ENCODE measurements around the gene KRTAP4-11.

DNA sequence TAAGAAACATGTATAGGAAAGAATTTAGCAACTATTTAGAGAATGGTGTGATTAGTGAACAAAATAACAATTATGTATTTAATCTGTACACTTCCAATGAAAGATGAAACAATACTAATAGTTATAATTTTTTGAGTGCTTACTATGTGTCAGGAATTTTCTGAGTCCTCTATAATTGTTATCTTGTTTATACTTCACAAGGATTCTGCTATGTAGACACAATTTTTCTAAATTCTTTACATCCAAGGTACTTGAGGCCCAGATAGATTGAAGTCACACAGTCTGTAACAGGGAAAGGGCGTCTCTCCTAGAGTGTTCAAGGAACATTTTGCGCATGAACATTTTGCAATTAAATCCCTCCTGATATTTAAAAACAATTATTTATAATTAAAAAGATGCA is 6.9 kb upstream of the KRTAP4-11 start:
- TF ChIP-seq ZNF214 (tag by site-specific recombination; IDR thresholded peaks at IDR 0.05; ENCODE audit: borderline replicate concordance) (no peak), ZNF837 (tag by site-specific recombination; IDR thresholded peaks at IDR 0.05) (no peak), ZXDB (tag by site-specific recombination; IDR thresholded peaks at IDR 0.05) (no peak), GFI1B (tag by site-specific recombination; IDR thresholded peaks at IDR 0.05) (no peak), ZNF561 (tag by site-specific recombination; IDR thresholded peaks at IDR 0.05; ENCODE audit: borderline replicate concordance) (no peak), ZNF350 (tag by site-specific recombination; IDR thresholded peaks at IDR 0.05) (no peak)
- TF ChIP-seq, protein P1, sequence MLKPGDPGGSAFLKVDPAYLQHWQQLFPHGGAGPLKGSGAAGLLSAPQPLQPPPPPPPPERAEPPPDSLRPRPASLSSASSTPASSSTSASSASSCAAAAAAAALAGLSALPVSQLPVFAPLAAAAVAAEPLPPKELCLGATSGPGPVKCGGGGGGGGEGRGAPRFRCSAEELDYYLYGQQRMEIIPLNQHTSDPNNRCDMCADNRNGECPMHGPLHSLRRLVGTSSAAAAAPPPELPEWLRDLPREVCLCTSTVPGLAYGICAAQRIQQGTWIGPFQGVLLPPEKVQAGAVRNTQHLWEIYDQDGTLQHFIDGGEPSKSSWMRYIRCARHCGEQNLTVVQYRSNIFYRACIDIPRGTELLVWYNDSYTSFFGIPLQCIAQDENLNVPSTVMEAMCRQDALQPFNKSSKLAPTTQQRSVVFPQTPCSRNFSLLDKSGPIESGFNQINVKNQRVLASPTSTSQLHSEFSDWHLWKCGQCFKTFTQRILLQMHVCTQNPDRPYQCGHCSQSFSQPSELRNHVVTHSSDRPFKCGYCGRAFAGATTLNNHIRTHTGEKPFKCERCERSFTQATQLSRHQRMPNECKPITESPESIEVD (tag by site-specific recombination; IDR thresholded peaks at IDR 0.05) = no peak
- TF ChIP-seq, protein P2, sequence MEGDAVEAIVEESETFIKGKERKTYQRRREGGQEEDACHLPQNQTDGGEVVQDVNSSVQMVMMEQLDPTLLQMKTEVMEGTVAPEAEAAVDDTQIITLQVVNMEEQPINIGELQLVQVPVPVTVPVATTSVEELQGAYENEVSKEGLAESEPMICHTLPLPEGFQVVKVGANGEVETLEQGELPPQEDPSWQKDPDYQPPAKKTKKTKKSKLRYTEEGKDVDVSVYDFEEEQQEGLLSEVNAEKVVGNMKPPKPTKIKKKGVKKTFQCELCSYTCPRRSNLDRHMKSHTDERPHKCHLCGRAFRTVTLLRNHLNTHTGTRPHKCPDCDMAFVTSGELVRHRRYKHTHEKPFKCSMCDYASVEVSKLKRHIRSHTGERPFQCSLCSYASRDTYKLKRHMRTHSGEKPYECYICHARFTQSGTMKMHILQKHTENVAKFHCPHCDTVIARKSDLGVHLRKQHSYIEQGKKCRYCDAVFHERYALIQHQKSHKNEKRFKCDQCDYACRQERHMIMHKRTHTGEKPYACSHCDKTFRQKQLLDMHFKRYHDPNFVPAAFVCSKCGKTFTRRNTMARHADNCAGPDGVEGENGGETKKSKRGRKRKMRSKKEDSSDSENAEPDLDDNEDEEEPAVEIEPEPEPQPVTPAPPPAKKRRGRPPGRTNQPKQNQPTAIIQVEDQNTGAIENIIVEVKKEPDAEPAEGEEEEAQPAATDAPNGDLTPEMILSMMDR (tag by site-specific recombination; IDR thresholded peaks at IDR 0.05) = no peak
- TF ChIP-seq, protein P3, sequence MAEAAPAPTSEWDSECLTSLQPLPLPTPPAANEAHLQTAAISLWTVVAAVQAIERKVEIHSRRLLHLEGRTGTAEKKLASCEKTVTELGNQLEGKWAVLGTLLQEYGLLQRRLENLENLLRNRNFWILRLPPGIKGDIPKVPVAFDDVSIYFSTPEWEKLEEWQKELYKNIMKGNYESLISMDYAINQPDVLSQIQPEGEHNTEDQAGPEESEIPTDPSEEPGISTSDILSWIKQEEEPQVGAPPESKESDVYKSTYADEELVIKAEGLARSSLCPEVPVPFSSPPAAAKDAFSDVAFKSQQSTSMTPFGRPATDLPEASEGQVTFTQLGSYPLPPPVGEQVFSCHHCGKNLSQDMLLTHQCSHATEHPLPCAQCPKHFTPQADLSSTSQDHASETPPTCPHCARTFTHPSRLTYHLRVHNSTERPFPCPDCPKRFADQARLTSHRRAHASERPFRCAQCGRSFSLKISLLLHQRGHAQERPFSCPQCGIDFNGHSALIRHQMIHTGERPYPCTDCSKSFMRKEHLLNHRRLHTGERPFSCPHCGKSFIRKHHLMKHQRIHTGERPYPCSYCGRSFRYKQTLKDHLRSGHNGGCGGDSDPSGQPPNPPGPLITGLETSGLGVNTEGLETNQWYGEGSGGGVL (tag by site-specific recombination; IDR thresholded peaks at IDR 0.05) = no peak
- TF ChIP-seq, protein P4, sequence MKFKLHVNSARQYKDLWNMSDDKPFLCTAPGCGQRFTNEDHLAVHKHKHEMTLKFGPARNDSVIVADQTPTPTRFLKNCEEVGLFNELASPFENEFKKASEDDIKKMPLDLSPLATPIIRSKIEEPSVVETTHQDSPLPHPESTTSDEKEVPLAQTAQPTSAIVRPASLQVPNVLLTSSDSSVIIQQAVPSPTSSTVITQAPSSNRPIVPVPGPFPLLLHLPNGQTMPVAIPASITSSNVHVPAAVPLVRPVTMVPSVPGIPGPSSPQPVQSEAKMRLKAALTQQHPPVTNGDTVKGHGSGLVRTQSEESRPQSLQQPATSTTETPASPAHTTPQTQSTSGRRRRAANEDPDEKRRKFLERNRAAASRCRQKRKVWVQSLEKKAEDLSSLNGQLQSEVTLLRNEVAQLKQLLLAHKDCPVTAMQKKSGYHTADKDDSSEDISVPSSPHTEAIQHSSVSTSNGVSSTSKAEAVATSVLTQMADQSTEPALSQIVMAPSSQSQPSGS (tag by site-specific recombination; IDR thresholded peaks at IDR 0.05; ENCODE audit: low read depth) = no peak

All from HEK293 (cell line).